HepG2 (cell line): ENCODE data around the gene DNLZ. TPM values are rescaled to one million over a fixed set of nuclear protein-coding genes. Genes with fewer than 3 reads are reported as not detected.
A peak's percentile ranks its signal among the peaks of the same experiment; 100 is the strongest.

Source experiments
- AGO1 ChIP-seq: fragments of 200-400 bp; formaldehyde crosslinking; IDR thresholded peaks from 2 replicates; pipeline ENCODE4 v1.6.1; 2017; ENCODE audit warnings: mild to moderate bottlenecking, low read depth, low read length, moderate library complexity; ENCODE audit not compliant: poor library complexity, severe bottlenecking
- ATRX ChIP-seq: sonication (generic); formaldehyde crosslinking; IDR thresholded peaks from 2 replicates; pipeline ENCODE4 v1.4.0; 2020; ENCODE audit warnings: missing genetic modification reagents, borderline replicate concordance
- ETV6 ChIP-seq: sonication (generic); formaldehyde crosslinking; conservative IDR thresholded peaks from 2 replicates; pipeline ENCODE4 v1.4.0; 2020; ENCODE audit warnings: missing genetic modification reagents
- FOXC1 ChIP-seq: sonication (generic); formaldehyde crosslinking; IDR thresholded peaks from 2 replicates; pipeline ENCODE4 v1.8.0; 2022; ENCODE audit warnings: mild to moderate bottlenecking, missing genetic modification reagents, borderline replicate concordance
- GABPA ChIP-seq, 2 experiments: IDR thresholded peaks; 2 replicates each; pipeline ENCODE4 v1.6.1; 2011 to 2016; ENCODE audit warnings: low read depth in 2 of 2, low read length in 1 of 2, missing biosample characterization in 1 of 2, missing genetic modification characterization in 1 of 2
- GABPB1 ChIP-seq: IDR thresholded peaks from 2 replicates; pipeline ENCODE4 v1.6.1; 2016; ENCODE audit warnings: mild to moderate bottlenecking, missing genetic modification reagents, moderate library complexity, missing compliant biosample characterization
- HNRNPLL ChIP-seq: fragments of 200-400 bp; formaldehyde crosslinking; IDR thresholded peaks from 2 replicates; pipeline ENCODE4 v1.6.1; 2017; ENCODE audit warnings: mild to moderate bottlenecking, low read depth, low read length; ENCODE audit not compliant: poor library complexity, severe bottlenecking
- KLF15 ChIP-seq: sonication (generic); formaldehyde crosslinking; IDR thresholded peaks from 2 replicates; pipeline ENCODE4 v1.8.1; 2023; ENCODE audit warnings: borderline replicate concordance, mild to moderate bottlenecking, inconsistent platforms, missing genetic modification reagents, mixed read lengths
- RFX1 ChIP-seq: fragments of 450-650 bp; IDR thresholded peaks from 2 replicates; pipeline ENCODE4 v1.6.1; 2017
- SALL2 ChIP-seq: sonication (generic); formaldehyde crosslinking; IDR thresholded peaks from 2 replicates; pipeline ENCODE4 v1.8.1; 2023; ENCODE audit warnings: mild to moderate bottlenecking, missing genetic modification reagents, inconsistent platforms
- SMC3 ChIP-seq: IDR thresholded peaks from 2 replicates; pipeline ENCODE4 v1.6.1; 2011; ENCODE audit warnings: low read length, improper control_type of control experiment
- ZBTB7A ChIP-seq: sonication (generic); formaldehyde crosslinking; IDR thresholded peaks from 2 replicates; pipeline ENCODE4 v1.8.0; 2022; ENCODE audit warnings: mild to moderate bottlenecking, missing genetic modification reagents
- ZMYM4 ChIP-seq: sonication (generic); formaldehyde crosslinking; IDR thresholded peaks from 2 replicates; pipeline ENCODE4 v1.8.1; 2023; ENCODE audit warnings: mild to moderate bottlenecking, missing genetic modification reagents
- ZNF10 ChIP-seq: sonication (generic); formaldehyde crosslinking; IDR thresholded peaks from 2 replicates; pipeline ENCODE4 v1.4.0; 2020; ENCODE audit warnings: mild to moderate bottlenecking, low read depth, missing genetic modification reagents, borderline replicate concordance
- ZNF263 ChIP-seq: sonication (generic); formaldehyde crosslinking; IDR thresholded peaks from 2 replicates; pipeline ENCODE4 v1.4.0; 2020; ENCODE audit warnings: missing genetic modification reagents
- ZNF282 ChIP-seq: fragments of 450-650 bp; IDR thresholded peaks from 2 replicates; pipeline ENCODE4 v1.6.1; 2018; ENCODE audit not compliant: partially characterized antibody
- ZNF33A ChIP-seq: sonication (generic); formaldehyde crosslinking; IDR thresholded peaks from 2 replicates; pipeline ENCODE4 v1.5.1; 2020; ENCODE audit warnings: missing genetic modification reagents, mild to moderate bottlenecking, moderate library complexity, borderline replicate concordance
- ZNF569 ChIP-seq: sonication (generic); formaldehyde crosslinking; IDR thresholded peaks from 2 replicates; pipeline ENCODE4 v1.5.0; 2020; ENCODE audit warnings: mild to moderate bottlenecking, missing genetic modification reagents, moderate library complexity, borderline replicate concordance
- ZNF598 ChIP-seq: sonication (generic); formaldehyde crosslinking; IDR thresholded peaks from 2 replicates; pipeline ENCODE4 v1.5.1; 2020; ENCODE audit warnings: mild to moderate bottlenecking, missing genetic modification reagents, borderline replicate concordance
- ZNF660 ChIP-seq: sonication (generic); formaldehyde crosslinking; IDR thresholded peaks from 2 replicates; pipeline ENCODE4 v1.5.1; 2020; ENCODE audit warnings: mild to moderate bottlenecking, low read depth, missing genetic modification reagents, borderline replicate concordance
- polyA plus RNA-seq, 8 experiments: library from polyadenylated mRNA; depleted of rRNA in 3 of 8; stranded (reverse) in 7 of 8; unstranded in 1 of 8; fragments of >200 nt; fragmentation: Illumina TruSeq in 4 of 8; extraction: Trizol in 4 of 8; gene quantifications; 2 replicates each; pipeline versions ENCODE4 v1.2.1 to v1.2.3, GENCODE V29; 2011 to 2016; ENCODE audit warnings: low read depth in 4 of 8, missing spikeins in 1 of 8, mixed read lengths in 1 of 8; ENCODE audit not compliant: insufficient read depth in 1 of 8
- total RNA-seq, 5 experiments: library from RNA; depleted of rRNA; stranded (reverse); fragments of >200 nt; fragmentation: Illumina TruSeq; extraction: Trizol; gene quantifications; 2 replicates each; pipeline ENCODE4 v1.2.3, GENCODE V29; 2016; ENCODE audit warnings: low read depth in 1 of 5
- TF ChIP-seq, protein P1 (sequence below): sonication (generic); formaldehyde crosslinking; conservative IDR thresholded peaks from 2 replicates; pipeline ENCODE4 v1.4.0; 2020; ENCODE audit warnings: missing genetic modification reagents
- TF ChIP-seq, protein P2 (sequence below): sonication (generic); formaldehyde crosslinking; IDR thresholded peaks from 2 replicates; pipeline ENCODE4 v1.5.0; 2020; ENCODE audit warnings: mild to moderate bottlenecking, missing genetic modification reagents
- TF ChIP-seq, protein P3 (sequence below): sonication (generic); formaldehyde crosslinking; IDR thresholded peaks from 2 replicates; pipeline ENCODE4 v1.4.0; 2020; ENCODE audit warnings: missing genetic modification reagents

The DNLZ gene
- total and polyA plus RNA-seq, 2 of the 13 experiments (the other 11 are each of a cell fraction or from before 2014, with no cell fraction given) = 3.4 to 8.0 TPM

DNA sequence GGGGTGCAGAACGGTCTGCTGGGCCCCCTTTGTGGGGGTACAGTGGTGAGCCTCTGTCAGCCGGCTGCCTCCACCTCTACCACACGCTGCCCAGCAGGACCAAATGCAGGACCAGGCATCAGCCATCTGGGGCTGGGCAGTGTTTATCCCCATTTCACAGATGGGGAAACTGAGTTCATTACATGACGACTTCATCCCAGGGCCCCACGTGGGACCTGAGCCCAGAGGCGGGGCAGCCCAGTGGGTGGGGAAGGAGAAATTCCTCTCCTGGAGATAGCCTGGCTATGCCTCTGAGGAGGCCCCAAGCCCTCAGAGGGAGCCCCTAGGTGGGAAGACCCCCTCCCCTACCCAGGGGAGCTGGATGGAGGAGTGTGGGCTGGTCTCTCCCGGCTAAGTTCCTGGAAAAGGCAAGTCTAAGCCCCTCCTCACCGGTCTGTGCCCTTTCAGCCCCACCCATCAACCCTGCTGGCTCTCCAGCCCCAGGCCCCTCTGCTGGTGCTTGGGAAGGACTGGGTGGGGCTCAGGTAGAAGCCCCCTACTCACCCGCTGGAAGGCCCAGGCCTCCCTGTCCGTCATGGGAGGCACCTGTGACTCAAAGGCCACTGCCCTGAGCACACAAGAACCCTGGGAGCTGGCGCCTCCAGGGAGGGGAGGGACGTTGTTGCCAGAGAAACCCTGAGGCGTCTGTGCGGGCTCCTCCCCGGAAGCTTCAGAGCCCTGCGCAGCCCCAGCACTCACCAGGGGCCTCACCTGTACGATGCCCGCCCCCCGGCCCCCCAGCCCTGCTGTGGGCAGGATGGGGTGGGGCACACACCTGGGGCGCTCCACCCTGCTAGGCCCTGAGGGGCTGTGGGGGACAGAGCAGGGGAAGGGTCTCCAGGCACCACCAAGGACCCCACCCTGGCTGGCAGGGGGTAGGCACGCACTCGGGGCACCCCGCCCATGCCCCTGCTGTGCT lies 52.2 kb downstream of the DNLZ start (continued):
- TF ChIP-seq, protein P1, sequence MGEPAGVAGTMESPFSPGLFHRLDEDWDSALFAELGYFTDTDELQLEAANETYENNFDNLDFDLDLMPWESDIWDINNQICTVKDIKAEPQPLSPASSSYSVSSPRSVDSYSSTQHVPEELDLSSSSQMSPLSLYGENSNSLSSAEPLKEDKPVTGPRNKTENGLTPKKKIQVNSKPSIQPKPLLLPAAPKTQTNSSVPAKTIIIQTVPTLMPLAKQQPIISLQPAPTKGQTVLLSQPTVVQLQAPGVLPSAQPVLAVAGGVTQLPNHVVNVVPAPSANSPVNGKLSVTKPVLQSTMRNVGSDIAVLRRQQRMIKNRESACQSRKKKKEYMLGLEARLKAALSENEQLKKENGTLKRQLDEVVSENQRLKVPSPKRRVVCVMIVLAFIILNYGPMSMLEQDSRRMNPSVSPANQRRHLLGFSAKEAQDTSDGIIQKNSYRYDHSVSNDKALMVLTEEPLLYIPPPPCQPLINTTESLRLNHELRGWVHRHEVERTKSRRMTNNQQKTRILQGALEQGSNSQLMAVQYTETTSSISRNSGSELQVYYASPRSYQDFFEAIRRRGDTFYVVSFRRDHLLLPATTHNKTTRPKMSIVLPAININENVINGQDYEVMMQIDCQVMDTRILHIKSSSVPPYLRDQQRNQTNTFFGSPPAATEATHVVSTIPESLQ (CRISPR knock-in tag) = no peak
- TF ChIP-seq ZNF660 (CRISPR knock-in tag) = no peak
- TF ChIP-seq ZNF33A (CRISPR knock-in tag) = no peak
- no peak for TF ChIP-seq ATRX
- no peak for TF ChIP-seq KLF15
- TF ChIP-seq SALL2 (CRISPR knock-in tag) = no peak
- peak; percentile 69; the same call in 1 of the 2 replicates for TF ChIP-seq ZBTB7A (CRISPR knock-in tag)
- peak; percentile 37 for TF ChIP-seq HNRNPLL
- no peak for TF ChIP-seq ETV6 (CRISPR knock-in tag)
- TF ChIP-seq ZNF263 (CRISPR knock-in tag) = peak; percentile 34; the same call in 1 of the 2 replicates
- TF ChIP-seq ZNF598 (CRISPR knock-in tag) = no peak
- TF ChIP-seq RFX1 = peak; percentile 63
- TF ChIP-seq GABPB1 = peak; percentile 66; the same call in 1 of the 2 replicates
- TF ChIP-seq, protein P2, sequence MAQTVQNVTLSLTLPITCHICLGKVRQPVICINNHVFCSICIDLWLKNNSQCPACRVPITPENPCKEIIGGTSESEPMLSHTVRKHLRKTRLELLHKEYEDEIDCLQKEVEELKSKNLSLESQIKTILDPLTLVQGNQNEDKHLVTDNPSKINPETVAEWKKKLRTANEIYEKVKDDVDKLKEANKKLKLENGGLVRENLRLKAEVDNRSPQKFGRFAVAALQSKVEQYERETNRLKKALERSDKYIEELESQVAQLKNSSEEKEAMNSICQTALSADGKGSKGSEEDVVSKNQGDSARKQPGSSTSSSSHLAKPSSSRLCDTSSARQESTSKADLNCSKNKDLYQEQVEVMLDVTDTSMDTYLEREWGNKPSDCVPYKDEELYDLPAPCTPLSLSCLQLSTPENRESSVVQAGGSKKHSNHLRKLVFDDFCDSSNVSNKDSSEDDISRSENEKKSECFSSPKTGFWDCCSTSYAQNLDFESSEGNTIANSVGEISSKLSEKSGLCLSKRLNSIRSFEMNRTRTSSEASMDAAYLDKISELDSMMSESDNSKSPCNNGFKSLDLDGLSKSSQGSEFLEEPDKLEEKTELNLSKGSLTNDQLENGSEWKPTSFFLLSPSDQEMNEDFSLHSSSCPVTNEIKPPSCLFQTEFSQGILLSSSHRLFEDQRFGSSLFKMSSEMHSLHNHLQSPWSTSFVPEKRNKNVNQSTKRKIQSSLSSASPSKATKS (CRISPR knock-in tag) = no peak
- no peak for TF ChIP-seq GABPA (IDR thresholded peaks at IDR 0.05; ENCODE audit: low read depth, low read length)
- TF ChIP-seq GABPA (CRISPR knock-in tag; IDR thresholded peaks at IDR 0.05; ENCODE audit: low read depth) = peak; percentile 64
- TF ChIP-seq FOXC1 (CRISPR knock-in tag) = no peak
- no peak for TF ChIP-seq AGO1
- TF ChIP-seq ZMYM4 (CRISPR knock-in tag) = no peak
- TF ChIP-seq ZNF569 (CRISPR knock-in tag) = no peak
- TF ChIP-seq ZNF10 = no peak
- TF ChIP-seq, protein P3, sequence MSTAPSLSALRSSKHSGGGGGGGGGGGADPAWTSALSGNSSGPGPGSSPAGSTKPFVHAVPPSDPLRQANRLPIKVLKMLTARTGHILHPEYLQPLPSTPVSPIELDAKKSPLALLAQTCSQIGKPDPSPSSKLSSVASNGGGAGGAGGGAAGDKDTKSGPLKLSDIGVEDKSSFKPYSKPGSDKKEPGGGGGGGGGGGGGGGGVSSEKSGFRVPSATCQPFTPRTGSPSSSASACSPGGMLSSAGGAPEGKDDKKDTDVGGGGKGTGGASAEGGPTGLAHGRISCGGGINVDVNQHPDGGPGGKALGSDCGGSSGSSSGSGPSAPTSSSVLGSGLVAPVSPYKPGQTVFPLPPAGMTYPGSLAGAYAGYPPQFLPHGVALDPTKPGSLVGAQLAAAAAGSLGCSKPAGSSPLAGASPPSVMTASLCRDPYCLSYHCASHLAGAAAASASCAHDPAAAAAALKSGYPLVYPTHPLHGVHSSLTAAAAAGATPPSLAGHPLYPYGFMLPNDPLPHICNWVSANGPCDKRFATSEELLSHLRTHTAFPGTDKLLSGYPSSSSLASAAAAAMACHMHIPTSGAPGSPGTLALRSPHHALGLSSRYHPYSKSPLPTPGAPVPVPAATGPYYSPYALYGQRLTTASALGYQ = no peak
- no peak for TF ChIP-seq SMC3
- no peak for TF ChIP-seq ZNF282
